HG02884 (cell line): Measurements from ENCODE around the gene JOSD2.
"Not testable (repeated sequence)": the region's sequence is repeated elsewhere in the genome, so short reads cannot be mapped to it uniquely, and the experiment has no call there.

Source experiments
- ATAC-seq: cut with Tn5 transposase; IDR thresholded peaks from one replicate; pipeline ENCODE4 v1.9.1; 2021; ENCODE audit warnings: mild to moderate bottlenecking, moderate library complexity; ENCODE audit not compliant: unreplicated experiment

JOSD2 gene

GRCh38 chr19:50547385-50548190, 36.6 kb upstream of the JOSD2 start:
- ATAC-seq: no peak

- ATAC-seq: no peak
Measured at GRCh38 chr19:50546527-50547221, 35.7 kb upstream of the JOSD2 start.

GRCh38 chr19:50542943-50543342, 32.0 kb upstream of the JOSD2 start:
- no peak for ATAC-seq

- ATAC-seq: no peak
Measured at GRCh38 chr19:50537769-50538230, 26.8 kb upstream of the JOSD2 start.

- no peak for ATAC-seq
Measured at GRCh38 chr19:50537306-50537685, 26.3 kb upstream of the JOSD2 start.

- ATAC-seq: no peak
Measured at GRCh38 chr19:50536662-50537305, 25.8 kb upstream of the JOSD2 start.

GRCh38 chr19:50535672-50536187, 24.7 kb upstream of the JOSD2 start:
- no peak for ATAC-seq

GRCh38 chr19:50534478-50534877, 23.5 kb upstream of the JOSD2 start:
- no peak for ATAC-seq

GRCh38 chr19:50532952-50533351, 22.0 kb upstream of the JOSD2 start:
- ATAC-seq: no peak

- no peak for ATAC-seq
Measured at GRCh38 chr19:50531171-50531612, 20.2 kb upstream of the JOSD2 start.

GRCh38 chr19:50528052-50528451, 17.1 kb upstream of the JOSD2 start:
- ATAC-seq: not testable (repeated sequence)

- no peak for ATAC-seq
Measured at GRCh38 chr19:50522881-50523280, 11.9 kb upstream of the JOSD2 start.

- no peak for ATAC-seq
Measured at GRCh38 chr19:50520822-50521465, 10.0 kb upstream of the JOSD2 start.

- ATAC-seq: no peak
Measured at GRCh38 chr19:50519006-50519575, 8.1 kb upstream of the JOSD2 start.

GRCh38 chr19:50518091-50519005, 7.4 kb upstream of the JOSD2 start:
- no peak for ATAC-seq

GRCh38 chr19:50517704-50518075, 6.7 kb upstream of the JOSD2 start:
- no peak for ATAC-seq

GRCh38 chr19:50516964-50517703, 6.1 kb upstream of the JOSD2 start:
- no peak for ATAC-seq

GRCh38 chr19:50516456-50516855, 5.5 kb upstream of the JOSD2 start:
- no peak for ATAC-seq

- no peak for ATAC-seq
Measured at GRCh38 chr19:50515168-50515561, 4.2 kb upstream of the JOSD2 start.
